ENCODE data around the gene SH3RF3.
"Not testable (repeated sequence)": the region's sequence is repeated elsewhere in the genome, so short reads cannot be mapped to it uniquely, and the experiment has no call there.

SH3RF3 gene

GRCh38 chr2:109532728-109533076 lies 403.7 kb downstream of the SH3RF3 start:
- no peak for DNase-seq

DNA sequence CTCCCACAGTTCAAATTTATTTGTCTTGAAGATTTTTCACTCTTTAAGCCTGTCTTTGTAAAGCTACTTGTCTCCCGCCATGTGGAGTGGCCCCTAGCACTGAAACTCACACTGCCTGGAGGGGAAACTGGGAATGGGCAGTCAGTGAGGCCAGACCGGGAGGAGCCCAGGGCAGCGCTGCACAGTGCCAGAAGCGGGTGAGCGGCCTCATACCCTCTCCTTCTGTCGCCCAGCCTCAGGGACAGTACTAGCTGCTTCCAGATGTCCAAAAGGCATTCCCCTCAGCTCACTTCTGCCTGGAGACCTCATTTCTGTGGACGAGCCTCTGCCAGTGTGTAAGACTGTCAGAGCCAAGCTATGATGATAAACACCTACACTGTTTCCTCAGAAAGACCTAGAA lies 404.8 kb downstream of the SH3RF3 start:
- DNase-seq: no peak

GRCh38 chr2:109535217-109535946 lies 406.4 kb downstream of the SH3RF3 start:
- no peak for DNase-seq

DNA sequence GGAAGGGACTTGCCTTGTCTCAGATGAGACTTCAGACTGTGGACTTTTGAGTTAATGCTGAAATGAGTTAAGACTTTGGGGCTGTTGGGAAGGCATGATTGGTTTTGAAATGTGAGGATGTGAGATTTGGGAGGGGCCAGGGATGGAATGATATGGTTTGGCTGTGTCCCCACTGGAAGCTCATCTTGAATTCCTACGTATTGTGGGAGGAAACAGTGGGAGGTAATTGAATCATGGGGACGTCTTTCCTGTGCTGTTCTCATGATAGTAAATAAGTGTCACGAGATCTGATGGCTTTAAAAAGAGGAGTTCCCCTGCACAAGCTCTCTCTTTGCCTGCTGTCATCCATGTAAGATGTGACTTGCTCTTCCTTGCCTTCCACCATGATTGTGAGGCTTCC lies 407.6 kb downstream of the SH3RF3 start:
- not testable (repeated sequence) for DNase-seq

DNA sequence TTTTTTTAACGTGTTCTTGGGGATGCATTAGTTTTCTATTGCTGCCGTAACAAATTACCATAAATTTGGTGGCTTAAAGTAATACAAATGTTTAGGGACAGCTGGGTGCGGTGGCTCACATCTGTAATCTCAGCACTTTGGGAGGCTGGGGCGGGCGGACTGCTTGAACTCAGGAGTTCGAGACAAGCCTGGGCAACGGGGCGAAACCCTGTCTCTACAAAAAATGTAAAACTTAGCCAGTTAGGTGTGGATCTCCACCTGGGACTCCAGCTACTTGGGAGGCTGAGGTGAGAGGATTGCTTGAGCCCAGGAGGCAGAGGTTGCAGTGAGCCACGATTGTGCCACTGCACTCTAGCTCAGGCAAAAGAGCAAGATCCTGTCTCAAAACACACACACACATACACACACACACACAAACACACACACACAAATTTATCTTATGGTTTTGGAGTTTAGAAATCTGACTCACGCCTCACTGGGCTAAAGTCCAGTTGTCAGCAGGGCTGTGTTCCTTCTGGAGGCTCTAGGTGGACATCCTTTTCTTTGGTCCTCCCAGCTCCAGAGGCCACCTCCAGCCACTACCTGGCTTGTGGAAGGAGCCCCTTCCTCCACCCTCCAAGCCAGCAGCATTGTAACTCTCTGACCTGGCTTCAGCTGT lies 408.7 kb downstream of the SH3RF3 start:
- no peak for DNase-seq

DNA sequence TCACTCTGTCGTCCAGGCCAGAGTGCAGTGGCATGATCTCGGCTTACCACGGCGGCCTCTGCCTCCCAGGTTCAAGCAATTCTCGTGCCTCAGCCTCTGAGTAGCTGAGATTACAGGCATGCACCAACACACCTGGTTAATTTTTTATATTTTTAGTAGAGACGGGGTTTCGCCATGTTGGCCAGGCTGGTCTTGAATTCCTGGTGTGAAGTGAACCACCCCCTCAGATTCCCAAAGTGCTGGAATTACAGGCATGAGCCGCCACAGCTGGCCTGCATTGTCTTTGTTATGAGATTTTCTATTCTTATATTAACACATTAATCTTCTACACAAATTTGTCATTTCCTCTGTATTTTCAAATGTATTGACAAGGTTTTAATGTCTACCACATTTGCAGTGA lies 409.5 kb downstream of the SH3RF3 start:
- no peak for DNase-seq

DNA sequence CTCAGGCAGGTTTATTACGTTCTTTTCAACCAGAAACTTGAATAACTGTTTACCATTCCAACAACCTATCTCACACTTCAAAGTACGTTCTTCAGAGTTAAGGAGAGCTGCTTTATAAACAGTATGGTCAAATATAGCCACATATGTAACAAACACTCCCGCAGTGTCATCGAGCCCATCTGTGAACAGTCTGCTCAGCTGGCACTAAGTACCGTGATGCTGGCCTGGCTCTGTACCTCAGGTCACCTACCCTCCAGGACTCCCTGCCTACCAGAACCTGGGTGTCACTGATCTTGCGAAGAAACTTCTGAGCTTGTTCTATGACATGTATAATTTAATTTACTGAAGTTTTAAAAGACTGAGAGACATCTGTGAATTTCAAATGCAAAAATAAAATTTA lies 413.4 kb downstream of the SH3RF3 start:
- no peak for DNase-seq

DNA sequence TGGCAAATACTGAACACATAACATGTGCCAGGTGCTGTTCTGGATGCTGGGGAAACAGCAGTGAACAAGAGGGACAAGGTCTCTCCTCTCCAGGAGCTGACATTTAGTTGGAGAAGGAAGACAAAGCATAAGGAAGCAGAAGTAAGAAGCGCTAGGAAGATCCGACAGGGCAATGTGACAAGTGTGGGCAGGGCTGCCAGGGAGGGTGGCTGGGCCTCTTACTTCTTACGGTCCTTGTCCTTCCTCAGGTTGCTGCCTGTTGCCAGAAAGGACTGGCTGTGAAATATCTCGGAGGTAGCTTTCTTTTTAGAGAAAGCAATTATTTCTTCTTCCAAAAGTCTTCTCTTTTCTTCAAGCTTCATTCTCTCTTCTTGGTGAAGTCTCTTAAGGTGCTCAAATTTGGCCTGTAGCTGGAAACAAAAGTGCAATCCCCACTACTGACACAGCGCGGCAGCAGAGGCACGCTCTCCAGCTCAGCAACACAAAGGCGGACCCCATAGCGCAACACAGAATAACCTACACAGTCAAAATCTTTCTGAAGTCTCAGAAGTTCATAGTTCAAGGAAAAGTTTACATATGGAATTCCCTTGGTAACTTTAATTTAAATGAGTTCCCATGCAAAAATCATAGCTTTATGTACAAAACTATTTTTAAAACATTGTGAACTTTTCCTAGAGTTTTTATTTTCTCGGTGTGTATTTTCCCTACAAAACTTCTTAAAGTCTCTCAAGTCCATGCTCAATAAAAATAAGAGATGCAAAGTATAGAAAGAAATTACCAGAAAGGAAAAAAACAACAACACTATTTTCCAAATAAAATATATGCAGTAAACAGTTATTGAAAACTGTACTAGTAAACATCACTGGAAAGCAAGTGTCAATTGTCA lies 417.1 kb downstream of the SH3RF3 start:
- DNase-seq: peak; percentile 26

- no peak for DNase-seq
Observed at GRCh38 chr2:109547280-109547679, 418.3 kb downstream of the SH3RF3 start.

GRCh38 chr2:109549016-109549590 lies 420.1 kb downstream of the SH3RF3 start:
- no peak for DNase-seq

Data from effector CD8-positive, alpha-beta T cell (primary cell).